Upper lobe of left lung (tissue), 6 donors: ENCODE data around the gene CRB3. TPM values are rescaled to one million over a fixed set of nuclear protein-coding genes. Genes with fewer than 3 reads are reported as not detected.

ENCODE experiments used
- ATAC-seq, 2 donors: fragments of 200-7000 bp; cut with Tn5 transposase; one replicate each; pipeline ENCODE4 v1.9.1; 2022; ENCODE audit warnings: mild to moderate bottlenecking in 2 of 2, moderate library complexity in 2 of 2; ENCODE audit not compliant: low FRiP score in 2 of 2
- DNase-seq, 2 donors: peaks; one replicate each; pipeline ENCODE4 v3.0.0-alpha.2; 2019 to 2020
- H3K27ac ChIP-seq, 4 donors: fragments of 200-600 bp; sonication (generic); one replicate each; pipeline ENCODE4 v1.5.1; 2016 to 2019
- H3K27me3 ChIP-seq, 4 donors: fragments of 200-600 bp; sonication (generic); one replicate each; pipeline ENCODE4 v1.5.1; 2017 to 2019
- H3K36me3 ChIP-seq, 4 donors: fragments of 200-600 bp; sonication (generic); one replicate each; pipeline ENCODE4 v1.5.1; 2016 to 2019
- H3K4me1 ChIP-seq, 4 donors: fragments of 200-600 bp; sonication (generic); one replicate each; pipeline ENCODE4 v1.5.1; 2018 to 2019
- H3K4me3 ChIP-seq, 4 donors: fragments of 200-600 bp; sonication (generic); one replicate each; pipeline ENCODE4 v1.5.1; 2017 to 2019; ENCODE audit warnings: mild to moderate bottlenecking in 2 of 4, moderate library complexity in 1 of 4
- H3K9me3 ChIP-seq, 4 donors: fragments of 200-600 bp; sonication (generic); one replicate each; pipeline ENCODE4 v1.5.1; 2018 to 2019
- EP300 ChIP-seq, 4 donors: sonication (generic); formaldehyde crosslinking; IDR thresholded peaks; one replicate each; pipeline ENCODE4 v1.5.1; 2017; ENCODE audit warnings: antibody characterized with exemption in 4 of 4, control low read depth in 2 of 4
- POLR2A ChIP-seq, 4 donors: fragments of 450-650 bp; IDR thresholded peaks; one replicate each; pipeline ENCODE4 v1.5.1; 2016 to 2017; ENCODE audit warnings: antibody characterized with exemption in 4 of 4, mild to moderate bottlenecking in 2 of 4
- POLR2AphosphoS5 ChIP-seq, 2 donors: sonication (generic); formaldehyde crosslinking; IDR thresholded peaks; one replicate each; pipeline ENCODE4 v1.5.1; 2017; ENCODE audit warnings: antibody characterized with exemption in 2 of 2
- WGBS, 2 donors: methylation state at CpG; one replicate each; pipeline ENCODE4 v1.1.5; 2017 to 2018; 5-methylcytosine and 5-hydroxymethylcytosine counted together
- total RNA-seq, 6 donors: library from RNA; depleted of rRNA in 4 of 6; stranded (reverse); fragments of >200 nt in 4 of 6; gene quantifications; one replicate each; pipeline versions ENCODE4 v1.1.0 to v1.2.1, GENCODE V29; 2016 to 2021
- TF ChIP-seq, protein P1 (sequence below), 6 experiments: fragments of 450-650 bp in 4 of 6; fragments of 200-600 bp in 2 of 6; sonication (generic) in 2 of 6; IDR thresholded peaks; one replicate each; pipeline ENCODE4 v1.5.1; 2016 to 2019; ENCODE audit warnings: antibody characterized with exemption in 6 of 6
- donor health status: DM: no; HTN: no; CAD: no; lungs with moderate emphysema.
- donor health status: DM: no; HTN: yes; CAD: no; lungs with severe emphysema.

CRB3 gene
- total RNA-seq, 6 donors from 2014 or later, result 51.1 to 120 (median 74.1) TPM

DNA sequence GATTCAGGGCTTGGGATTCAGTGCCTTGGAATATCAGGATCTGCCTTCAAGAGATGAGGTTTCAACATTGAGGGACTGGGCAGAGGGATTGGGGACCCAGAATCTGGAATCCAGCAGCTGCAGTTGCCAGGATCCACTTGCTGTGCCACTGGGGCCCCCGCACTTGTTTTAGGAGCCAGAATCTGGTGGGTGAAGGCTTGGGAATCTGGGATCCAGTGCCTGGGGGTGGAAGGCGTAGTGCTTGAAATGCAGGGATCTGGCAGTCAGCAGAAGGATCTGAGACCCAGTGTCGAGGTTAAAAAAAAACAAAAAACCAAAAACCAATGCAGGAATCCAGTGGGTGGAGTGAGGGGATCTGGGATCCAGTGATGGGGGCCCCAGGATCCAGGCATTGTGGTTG lies 23.2 kb upstream of the CRB3 start:
- H3K36me3 ChIP-seq, result no peaks in the 10 kb centered on the region
- no peak overlapping the region for H3K27ac ChIP-seq
- DNase-seq (no peak), ATAC-seq (no peak)
- 85 to 92% methylated on average over 3 of the region's 3 CpGs for WGBS, 2 donors
- no peaks in the 10 kb centered on the region for H3K4me1 ChIP-seq
- TF ChIP-seq POLR2A (IDR thresholded peaks at IDR 0.05) (no peak), EP300 (IDR thresholded peaks at IDR 0.05) (no peak), POLR2AphosphoS5 (IDR thresholded peaks at IDR 0.05) (no peak)
- TF ChIP-seq, protein P1, sequence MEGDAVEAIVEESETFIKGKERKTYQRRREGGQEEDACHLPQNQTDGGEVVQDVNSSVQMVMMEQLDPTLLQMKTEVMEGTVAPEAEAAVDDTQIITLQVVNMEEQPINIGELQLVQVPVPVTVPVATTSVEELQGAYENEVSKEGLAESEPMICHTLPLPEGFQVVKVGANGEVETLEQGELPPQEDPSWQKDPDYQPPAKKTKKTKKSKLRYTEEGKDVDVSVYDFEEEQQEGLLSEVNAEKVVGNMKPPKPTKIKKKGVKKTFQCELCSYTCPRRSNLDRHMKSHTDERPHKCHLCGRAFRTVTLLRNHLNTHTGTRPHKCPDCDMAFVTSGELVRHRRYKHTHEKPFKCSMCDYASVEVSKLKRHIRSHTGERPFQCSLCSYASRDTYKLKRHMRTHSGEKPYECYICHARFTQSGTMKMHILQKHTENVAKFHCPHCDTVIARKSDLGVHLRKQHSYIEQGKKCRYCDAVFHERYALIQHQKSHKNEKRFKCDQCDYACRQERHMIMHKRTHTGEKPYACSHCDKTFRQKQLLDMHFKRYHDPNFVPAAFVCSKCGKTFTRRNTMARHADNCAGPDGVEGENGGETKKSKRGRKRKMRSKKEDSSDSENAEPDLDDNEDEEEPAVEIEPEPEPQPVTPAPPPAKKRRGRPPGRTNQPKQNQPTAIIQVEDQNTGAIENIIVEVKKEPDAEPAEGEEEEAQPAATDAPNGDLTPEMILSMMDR (IDR thresholded peaks at IDR 0.05), result no peak
- no peaks in the 10 kb centered on the region for H3K9me3 ChIP-seq
- H3K27me3 ChIP-seq, result no peaks in the 10 kb centered on the region
- no peak overlapping the region for H3K4me3 ChIP-seq

DNA sequence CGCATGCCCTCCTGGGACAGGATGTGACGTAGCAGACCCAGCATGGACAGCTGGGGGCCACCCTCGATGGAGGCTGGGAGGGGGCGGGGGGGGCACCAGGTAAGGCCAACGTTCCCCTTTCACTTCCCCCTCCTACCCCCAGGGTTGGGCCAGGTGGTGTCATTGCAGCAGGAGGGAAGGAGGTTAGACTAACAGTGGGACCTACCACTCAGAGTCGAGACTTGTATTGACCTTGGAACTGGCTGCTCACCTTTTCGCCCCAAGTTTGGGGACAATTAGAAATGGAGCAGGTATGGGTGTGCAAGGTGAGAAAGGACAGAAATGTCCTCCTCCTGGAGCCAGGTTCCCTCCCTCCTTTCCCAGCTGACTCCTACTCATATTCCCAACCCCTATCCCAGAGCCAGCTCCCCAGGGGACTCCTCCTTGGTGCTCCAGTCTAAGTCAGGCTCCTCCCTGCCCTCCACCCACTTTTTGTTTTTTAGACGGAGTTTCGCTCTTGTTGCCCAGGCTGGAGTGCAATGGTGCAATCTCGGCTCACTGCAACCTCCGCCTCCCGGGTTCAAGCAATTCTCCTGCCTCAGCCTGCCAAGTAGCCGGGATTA lies 21.9 kb upstream of the CRB3 start:
- no peak for DNase-seq
- Histone ChIP-seq H3K9me3 (no peaks in the 10 kb centered on the region), H3K27me3 (no peaks in the 10 kb centered on the region), H3K4me3 (no peak overlapping the region), H3K36me3 (peaks cover 0 to 6% (median 1%) of the 10 kb centered on the region in 4 donors), H3K27ac (no peak overlapping the region), H3K4me1 (no peaks in the 10 kb centered on the region)
- no peak for ATAC-seq
- TF ChIP-seq POLR2AphosphoS5 (IDR thresholded peaks at IDR 0.05), result no peak
- TF ChIP-seq, protein P1 (IDR thresholded peaks at IDR 0.05), result no peak
- TF ChIP-seq EP300 (IDR thresholded peaks at IDR 0.05), result no peak
- no peak for TF ChIP-seq POLR2A (IDR thresholded peaks at IDR 0.05)
- WGBS, 2 donors, result 89 to 91% methylated on average over 9 to 13 of the region's 13 CpGs

DNA sequence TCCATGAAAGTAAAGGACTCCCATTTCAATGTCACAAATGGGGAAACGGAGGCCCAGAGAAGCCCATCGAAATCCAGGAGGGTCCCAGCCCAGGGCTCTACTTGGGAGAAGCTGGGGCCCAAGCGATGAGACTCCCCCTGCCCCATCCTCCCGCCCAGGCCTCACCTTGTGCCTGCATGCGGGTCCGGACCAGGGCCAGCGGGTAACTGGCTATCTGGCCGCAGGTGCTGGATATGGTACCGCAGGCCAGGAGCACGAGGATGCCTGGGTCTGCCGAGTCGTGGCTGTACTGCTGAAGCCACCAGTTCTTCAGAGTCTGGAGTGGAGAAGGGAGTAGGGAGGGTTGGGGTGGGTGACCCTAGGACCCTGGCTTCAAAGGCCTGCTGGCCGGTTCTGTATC lies 20.1 kb upstream of the CRB3 start:
- Histone ChIP-seq H3K27me3 (no peaks in the 10 kb centered on the region), H3K4me3 (no peak overlapping the region), H3K36me3 (peaks cover 0 to 6% (median 1%) of the 10 kb centered on the region in 4 donors), H3K4me1 (no peaks in the 10 kb centered on the region), H3K9me3 (no peaks in the 10 kb centered on the region), H3K27ac (no peak overlapping the region)
- peak in 1 of 2 donors; percentile 52 for DNase-seq
- TF ChIP-seq EP300 (IDR thresholded peaks at IDR 0.05) (no peak), POLR2AphosphoS5 (IDR thresholded peaks at IDR 0.05) (no peak), POLR2A (IDR thresholded peaks at IDR 0.05) (no peak)
- TF ChIP-seq, protein P1 (IDR thresholded peaks at IDR 0.05), result no peak
- peak in 1 of 2 donors; percentile 16 for ATAC-seq
- 96 to 100% methylated on average over 2 to 13 of the region's 13 CpGs for WGBS, 2 donors

DNA sequence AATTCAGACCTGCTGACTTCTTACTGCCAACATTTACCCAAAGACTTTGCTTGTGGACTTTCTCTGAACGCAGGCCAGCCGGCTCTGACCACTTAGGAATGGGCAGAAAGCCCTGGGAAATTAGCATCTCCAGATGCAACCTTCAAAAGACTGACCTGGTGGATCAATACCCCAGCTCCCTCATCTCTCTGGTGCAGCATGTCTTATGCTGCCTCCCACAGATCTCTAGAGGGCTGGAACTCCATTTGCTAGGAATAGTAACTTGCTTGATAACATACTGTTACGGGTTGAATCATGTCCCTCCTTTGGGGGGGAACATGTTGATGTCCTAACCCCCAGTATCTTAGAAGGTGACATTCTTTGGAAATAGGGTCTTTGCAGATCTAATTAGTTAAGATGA lies 17.6 kb upstream of the CRB3 start:
- ATAC-seq (no peak), DNase-seq (no peak)
- Histone ChIP-seq H3K9me3 (no peaks in the 10 kb centered on the region), H3K4me3 (no peak overlapping the region), H3K36me3 (peaks cover 0 to 6% (median 1%) of the 10 kb centered on the region in 4 donors), H3K27me3 (no peaks in the 10 kb centered on the region), H3K4me1 (no peaks in the 10 kb centered on the region), H3K27ac (no peak overlapping the region)
- WGBS, 2 donors, result 86 to 100% methylated on average over 3 of the region's 3 CpGs
- TF ChIP-seq POLR2A (IDR thresholded peaks at IDR 0.05) (no peak), EP300 (IDR thresholded peaks at IDR 0.05) (no peak), POLR2AphosphoS5 (IDR thresholded peaks at IDR 0.05) (no peak)
- TF ChIP-seq, protein P1 (IDR thresholded peaks at IDR 0.05), result no peak

DNA sequence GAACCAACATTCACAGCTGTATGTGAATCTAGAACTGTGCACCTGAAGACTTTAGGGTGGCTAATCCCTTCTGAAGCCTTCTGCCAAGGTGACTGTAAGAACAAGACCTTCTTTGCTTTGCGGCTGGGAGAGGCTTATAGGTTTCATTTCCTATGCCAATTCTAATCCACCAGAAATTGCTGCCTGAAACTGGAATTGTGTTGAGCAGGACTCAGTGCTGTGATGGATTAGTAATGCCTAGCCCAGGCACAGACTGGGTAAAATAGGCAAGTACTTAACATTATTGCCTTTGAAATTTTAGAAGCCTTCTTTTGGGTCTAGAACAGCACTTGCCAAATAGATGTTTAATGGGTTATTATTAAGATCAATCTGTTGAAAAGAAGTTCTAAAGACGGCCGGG lies 16.0 kb upstream of the CRB3 start:
- TF ChIP-seq POLR2AphosphoS5 (IDR thresholded peaks at IDR 0.05) (no peak), EP300 (IDR thresholded peaks at IDR 0.05) (no peak), POLR2A (IDR thresholded peaks at IDR 0.05) (no peak)
- TF ChIP-seq, protein P1 (IDR thresholded peaks at IDR 0.05), result no peak
- peaks cover 0 to 6% (median 3%) of the 10 kb centered on the region in 4 donors for H3K36me3 ChIP-seq

More for the DNA sequence above, 16.0 kb upstream of the CRB3 start:
- no peak overlapping the region for H3K4me3 ChIP-seq
- no peak overlapping the region for H3K27ac ChIP-seq
- no peaks in the 10 kb centered on the region for H3K4me1 ChIP-seq
- WGBS, 2 donors, result 89 to 94% methylated on average over 3 of the region's 3 CpGs
- H3K27me3 ChIP-seq, result no peaks in the 10 kb centered on the region
- no peak for DNase-seq
- no peak for ATAC-seq
- no peaks in the 10 kb centered on the region for H3K9me3 ChIP-seq
